T-helper 2 cell (primary cell): ENCODE data around the gene GNA14.
"Not testable (repeated sequence)": the region's sequence is repeated elsewhere in the genome, so short reads cannot be mapped to it uniquely, and the experiment has no call there.

Source experiments
- DNase-seq, 5 experiments: peaks; one replicate each; pipeline versions ENCODE4 v3.0.0 to v3.0.0-alpha.2; 2012 to 2022

The GNA14 gene

GRCh38 chr9:77640741-77641580 is 7.2 kb downstream of the GNA14 start:
- DNase-seq: no peak

- no peak for DNase-seq
Measured at GRCh38 chr9:77632652-77633051, 15.5 kb downstream of the GNA14 start.

- not testable (repeated sequence) for DNase-seq
Measured at GRCh38 chr9:77628864-77629263, 19.3 kb downstream of the GNA14 start.

GRCh38 chr9:77616191-77616590 is 31.9 kb downstream of the GNA14 start:
- no peak for DNase-seq

- no peak for DNase-seq
Measured at GRCh38 chr9:77614645-77615044, 33.5 kb downstream of the GNA14 start.

GRCh38 chr9:77606526-77606925 is 41.6 kb downstream of the GNA14 start:
- no peak for DNase-seq

- DNase-seq: no peak
Measured at GRCh38 chr9:77605449-77606220, 42.5 kb downstream of the GNA14 start.

GRCh38 chr9:77604316-77604715 is 43.8 kb downstream of the GNA14 start:
- DNase-seq: no peak

- DNase-seq: no peak
Measured at GRCh38 chr9:77602852-77603251, 45.3 kb downstream of the GNA14 start.

- no peak for DNase-seq
Measured at GRCh38 chr9:77601476-77602099, 46.5 kb downstream of the GNA14 start.

- no peak for DNase-seq
Measured at GRCh38 chr9:77600810-77601209, 47.3 kb downstream of the GNA14 start.

GRCh38 chr9:77599492-77599891 is 48.6 kb downstream of the GNA14 start:
- DNase-seq: no peak

GRCh38 chr9:77598991-77599390 is 49.1 kb downstream of the GNA14 start:
- DNase-seq: no peak

- no peak for DNase-seq
Measured at GRCh38 chr9:77598524-77598923, 49.6 kb downstream of the GNA14 start.

- DNase-seq: no peak
Measured at GRCh38 chr9:77597057-77597456, 51.1 kb downstream of the GNA14 start.

- peak in 1 of 5 experiments; percentile 10 for DNase-seq
Measured at GRCh38 chr9:77595426-77596095, 52.6 kb downstream of the GNA14 start.

GRCh38 chr9:77594963-77595362 is 53.2 kb downstream of the GNA14 start:
- DNase-seq: no peak

- DNase-seq: no peak
Measured at GRCh38 chr9:77593528-77593927, 54.6 kb downstream of the GNA14 start.

GRCh38 chr9:77592476-77592875 is 55.6 kb downstream of the GNA14 start:
- no peak for DNase-seq

- no peak for DNase-seq
Measured at GRCh38 chr9:77589046-77589795, 58.9 kb downstream of the GNA14 start.

- DNase-seq: no peak
Measured at GRCh38 chr9:77588271-77588937, 59.7 kb downstream of the GNA14 start.

GRCh38 chr9:77587851-77588250 is 60.3 kb downstream of the GNA14 start:
- no peak for DNase-seq
